Measurements from ENCODE around the gene TJP2.

TJP2 gene

DNA sequence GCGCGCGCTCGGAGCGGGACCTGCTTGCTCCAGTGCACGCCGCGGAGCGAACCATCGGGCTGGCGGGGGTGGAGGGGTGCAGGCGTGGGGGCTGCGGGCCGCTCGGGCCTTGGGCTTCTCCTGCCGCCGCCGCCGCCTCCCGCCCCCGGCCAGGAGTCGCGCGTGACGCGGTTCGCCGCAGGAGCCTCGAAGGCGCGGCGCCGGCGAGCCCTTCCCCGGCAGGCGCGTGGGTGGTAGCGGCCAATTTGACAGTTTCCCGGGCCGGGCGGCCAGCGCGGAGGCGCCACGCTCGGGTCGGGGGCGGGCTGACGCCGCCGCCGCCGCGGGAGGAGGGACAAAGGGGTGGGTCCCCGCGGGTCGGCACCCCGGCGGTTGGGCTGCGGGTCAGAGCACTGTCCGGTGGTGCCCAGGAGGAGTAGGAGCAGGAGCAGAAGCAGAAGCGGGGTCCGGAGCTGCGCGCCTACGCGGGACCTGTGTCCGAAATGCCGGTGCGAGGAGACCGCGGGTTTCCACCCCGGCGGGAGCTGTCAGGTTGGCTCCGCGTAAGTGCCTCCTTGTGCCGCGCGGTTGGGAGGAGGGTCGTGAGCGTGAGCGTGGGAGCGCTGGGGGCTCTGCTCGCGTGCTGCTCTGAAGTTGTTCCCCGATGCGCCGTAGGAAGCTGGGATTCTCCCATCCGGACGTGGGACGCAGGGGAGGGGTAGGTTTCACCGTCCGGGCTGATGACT lies at the start of gene TJP2:
TJP2 (plus strand) TSS at position 387 of the 725 bp plus-strand sequence; CDS start at position 483, 96 bp downstream.
- Mint-ChIP-seq H3K9me3 (no peaks in the 10 kb centered on the region), H3K4me3 (peak within 1 kb of the TSS; percentile 83), H3K36me3 (ENCODE audit: low read depth) (no peaks in the 10 kb centered on the region), H3K4me1 (ENCODE audit: low read depth) (peaks cover 44% of the 10 kb centered on the region), H3K27ac (peak within 1 kb of the TSS; percentile 57), H3K27me3 (peaks cover 43% of the 10 kb centered on the region)

DNA sequence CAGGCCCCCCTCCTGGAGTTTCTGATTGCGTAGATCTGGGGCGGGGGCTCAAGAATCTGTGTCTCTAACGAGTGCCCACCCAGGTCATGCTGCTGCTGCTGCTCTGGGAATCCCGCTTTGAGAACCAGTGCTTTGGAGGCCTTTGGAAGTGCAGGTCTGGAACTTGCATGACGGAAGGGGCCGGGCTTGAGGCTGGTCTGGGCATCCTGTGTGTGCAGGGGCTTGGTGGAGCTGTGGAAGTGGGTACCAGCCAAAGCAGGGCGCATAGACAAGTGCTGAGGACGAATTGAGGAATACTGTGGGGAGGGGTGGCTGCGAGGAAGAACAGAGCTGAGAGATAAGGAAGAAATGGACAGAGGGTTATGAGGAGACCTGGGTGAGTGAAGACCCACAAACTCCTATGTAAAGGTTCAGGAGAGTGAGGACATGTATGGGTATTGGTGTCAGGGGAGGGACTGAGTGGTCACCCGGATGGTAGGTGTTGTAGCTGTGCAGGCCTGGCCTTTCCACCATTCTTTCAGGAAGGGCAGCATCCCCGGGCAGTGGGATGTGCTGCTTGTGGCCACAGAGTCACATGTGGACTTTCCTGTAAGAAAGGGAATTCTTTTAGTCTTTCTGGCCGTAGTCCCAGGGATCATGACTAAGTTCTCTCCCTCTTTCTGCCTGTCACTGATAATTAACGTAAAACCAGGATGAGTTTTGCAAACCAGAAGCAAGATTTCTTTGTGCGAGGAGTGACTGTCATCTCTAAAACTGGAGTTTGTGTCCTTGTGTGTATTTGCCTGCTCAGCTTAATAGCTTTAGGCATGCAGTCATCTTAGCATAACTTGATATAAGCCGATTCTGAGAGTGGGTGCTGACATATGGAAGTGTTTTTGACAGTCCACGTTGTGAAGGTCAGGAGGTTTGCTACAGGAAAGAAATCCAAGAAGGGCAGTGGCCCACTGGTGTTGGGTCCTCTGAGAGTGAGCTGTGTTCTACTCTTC lies 43.3 kb upstream of the TJP2 start:
- H3K4me3 Mint-ChIP-seq: no peak overlapping the region
- no peaks in the 10 kb centered on the region for H3K27me3 Mint-ChIP-seq
- no peak overlapping the region for H3K27ac Mint-ChIP-seq
- no peaks in the 10 kb centered on the region for H3K4me1 Mint-ChIP-seq (ENCODE audit: low read depth)
- H3K9me3 Mint-ChIP-seq: no peaks in the 10 kb centered on the region
- no peaks in the 10 kb centered on the region for H3K36me3 Mint-ChIP-seq (ENCODE audit: low read depth)

DNA sequence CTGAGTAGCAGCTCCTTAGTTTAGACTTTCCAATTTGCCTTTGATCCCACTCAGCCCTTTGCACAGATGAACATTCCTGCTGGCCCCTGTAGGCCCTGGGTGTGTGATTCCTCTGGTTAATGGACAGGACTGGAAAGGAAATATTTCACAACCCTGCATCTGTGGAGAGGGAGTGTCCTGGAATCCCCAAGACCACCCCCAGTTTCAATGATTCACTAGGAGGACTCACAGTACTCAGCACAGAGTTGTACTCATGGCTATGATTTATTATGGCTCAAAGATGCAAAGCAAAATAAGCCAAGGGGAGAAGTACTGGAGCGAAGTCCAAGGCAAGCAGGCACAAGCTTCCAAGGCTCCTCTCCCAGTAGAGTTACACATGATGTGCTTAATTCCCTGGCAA lies 42.4 kb upstream of the TJP2 start:
- H3K4me1 Mint-ChIP-seq (ENCODE audit: low read depth): no peaks in the 10 kb centered on the region
- H3K27ac Mint-ChIP-seq: no peak overlapping the region
- H3K27me3 Mint-ChIP-seq: no peaks in the 10 kb centered on the region
- no peaks in the 10 kb centered on the region for H3K36me3 Mint-ChIP-seq (ENCODE audit: low read depth)
- H3K9me3 Mint-ChIP-seq: no peaks in the 10 kb centered on the region
- H3K4me3 Mint-ChIP-seq: no peak overlapping the region

DNA sequence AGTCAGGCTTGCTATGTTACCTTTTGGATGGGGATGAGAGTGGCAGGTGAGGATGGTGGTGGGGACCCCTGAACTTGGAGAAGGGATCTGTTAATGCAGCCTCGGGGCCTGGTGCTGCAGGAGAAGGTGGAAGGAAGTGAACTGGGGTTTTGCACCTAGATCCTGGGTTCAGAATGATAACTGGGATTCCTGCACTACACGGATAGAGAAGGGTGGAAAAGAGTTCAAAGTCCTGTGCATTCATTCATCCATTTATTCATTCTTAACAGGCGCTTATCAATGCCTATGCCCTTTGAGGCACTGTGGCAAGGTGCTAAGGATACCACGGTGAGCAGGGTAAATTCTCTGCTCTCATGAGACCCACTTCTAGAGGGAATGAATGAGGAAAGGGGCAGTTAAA lies 41.7 kb upstream of the TJP2 start:
- Mint-ChIP-seq H3K27me3 (no peaks in the 10 kb centered on the region), H3K9me3 (no peaks in the 10 kb centered on the region), H3K27ac (no peak overlapping the region), H3K4me1 (ENCODE audit: low read depth) (no peaks in the 10 kb centered on the region), H3K36me3 (ENCODE audit: low read depth) (no peaks in the 10 kb centered on the region), H3K4me3 (no peak overlapping the region)

DNA sequence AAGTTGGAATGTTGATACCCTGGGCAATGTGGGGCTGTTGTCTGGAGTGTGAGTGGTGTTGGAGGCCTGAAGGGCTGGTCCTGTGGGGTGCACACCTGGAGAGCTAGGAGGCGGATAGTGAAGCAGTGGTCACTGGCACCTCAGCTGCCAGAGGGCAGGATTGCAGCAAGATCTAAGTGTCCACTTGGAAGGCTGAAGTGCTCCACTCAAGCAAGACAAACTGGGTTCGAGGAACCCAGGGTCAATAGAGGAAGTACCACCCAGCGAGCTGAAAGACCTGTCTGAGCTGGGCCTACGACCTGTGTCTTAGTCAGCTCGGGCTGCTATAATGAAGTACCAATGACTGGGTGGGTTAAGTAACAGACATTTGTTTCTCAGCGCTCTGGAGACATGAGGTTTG lies 39.7 kb upstream of the TJP2 start:
- H3K4me1 Mint-ChIP-seq (ENCODE audit: low read depth): no peaks in the 10 kb centered on the region
- no peaks in the 10 kb centered on the region for H3K27me3 Mint-ChIP-seq
- no peaks in the 10 kb centered on the region for H3K9me3 Mint-ChIP-seq
- no peak overlapping the region for H3K27ac Mint-ChIP-seq
- H3K36me3 Mint-ChIP-seq (ENCODE audit: low read depth): no peaks in the 10 kb centered on the region
- no peak overlapping the region for H3K4me3 Mint-ChIP-seq

DNA sequence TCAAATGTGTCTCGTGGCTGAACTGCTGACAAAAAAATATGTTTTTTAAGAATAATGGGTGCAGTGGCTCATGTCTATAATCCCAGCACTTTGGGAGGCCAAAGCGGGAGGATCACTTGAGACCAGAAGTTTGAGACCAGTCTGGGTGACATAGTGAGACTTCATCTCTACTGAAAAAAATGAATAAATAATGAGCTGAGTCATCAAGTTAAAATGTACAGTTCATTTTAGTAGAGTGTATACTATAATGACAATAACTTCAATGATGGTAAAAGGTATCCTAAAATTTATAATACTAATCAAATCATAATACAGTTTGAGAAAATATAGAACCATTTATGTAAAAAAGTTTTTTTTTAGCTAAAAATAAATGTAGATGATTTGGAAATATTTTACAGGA lies 37.9 kb upstream of the TJP2 start:
- no peaks in the 10 kb centered on the region for H3K27me3 Mint-ChIP-seq
- H3K4me1 Mint-ChIP-seq (ENCODE audit: low read depth): no peaks in the 10 kb centered on the region
- H3K9me3 Mint-ChIP-seq: no peaks in the 10 kb centered on the region
- H3K4me3 Mint-ChIP-seq: no peak overlapping the region
- H3K36me3 Mint-ChIP-seq (ENCODE audit: low read depth): no peaks in the 10 kb centered on the region
- H3K27ac Mint-ChIP-seq: no peak overlapping the region

DNA sequence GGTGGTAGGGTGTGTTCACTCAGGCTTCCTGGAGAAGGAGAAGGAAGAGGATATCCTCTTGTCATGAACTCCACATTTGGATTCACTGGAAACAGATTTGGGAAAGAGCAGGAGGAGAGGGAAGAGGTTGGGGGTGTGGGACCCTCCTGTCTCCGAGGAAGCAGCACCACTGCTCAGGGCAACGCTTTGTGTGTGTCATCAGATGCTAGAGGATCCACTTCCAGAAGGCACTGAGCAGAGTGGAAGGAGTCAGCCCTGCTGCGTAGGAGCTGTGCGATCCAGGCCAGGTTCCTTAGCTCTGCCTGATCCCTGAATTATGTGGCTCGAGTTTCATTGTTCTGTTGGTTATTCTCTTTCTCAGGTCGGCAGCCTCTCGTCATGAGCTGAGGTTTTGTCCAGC lies 37.3 kb upstream of the TJP2 start:
- Mint-ChIP-seq H3K4me1 (ENCODE audit: low read depth) (no peaks in the 10 kb centered on the region), H3K4me3 (no peak overlapping the region), H3K9me3 (no peaks in the 10 kb centered on the region), H3K27ac (no peak overlapping the region), H3K27me3 (no peaks in the 10 kb centered on the region), H3K36me3 (ENCODE audit: low read depth) (no peaks in the 10 kb centered on the region)

DNA sequence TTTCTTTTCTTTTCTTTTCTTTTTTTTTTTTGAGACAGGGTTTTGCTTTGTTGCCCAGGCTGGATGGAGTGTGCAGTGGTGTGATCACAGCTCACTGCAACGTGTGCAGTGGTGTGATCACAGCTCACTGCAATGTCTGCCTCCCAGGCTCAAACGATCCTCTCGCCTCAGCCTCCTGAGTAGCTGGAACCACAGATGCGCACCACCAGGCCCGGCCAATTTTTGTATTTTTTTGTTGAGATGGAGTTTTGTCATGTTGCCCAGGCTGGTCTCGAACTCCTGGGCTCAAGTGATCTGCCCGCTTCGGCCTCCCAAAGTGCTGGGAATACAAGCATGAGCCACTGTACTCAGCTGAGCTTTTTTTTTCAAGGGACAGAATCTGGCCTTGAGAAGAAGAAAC lies 36.8 kb upstream of the TJP2 start:
- Mint-ChIP-seq H3K4me3 (no peak overlapping the region), H3K27ac (no peak overlapping the region), H3K9me3 (no peaks in the 10 kb centered on the region), H3K27me3 (no peaks in the 10 kb centered on the region), H3K4me1 (ENCODE audit: low read depth) (no peaks in the 10 kb centered on the region), H3K36me3 (ENCODE audit: low read depth) (no peaks in the 10 kb centered on the region)

DNA sequence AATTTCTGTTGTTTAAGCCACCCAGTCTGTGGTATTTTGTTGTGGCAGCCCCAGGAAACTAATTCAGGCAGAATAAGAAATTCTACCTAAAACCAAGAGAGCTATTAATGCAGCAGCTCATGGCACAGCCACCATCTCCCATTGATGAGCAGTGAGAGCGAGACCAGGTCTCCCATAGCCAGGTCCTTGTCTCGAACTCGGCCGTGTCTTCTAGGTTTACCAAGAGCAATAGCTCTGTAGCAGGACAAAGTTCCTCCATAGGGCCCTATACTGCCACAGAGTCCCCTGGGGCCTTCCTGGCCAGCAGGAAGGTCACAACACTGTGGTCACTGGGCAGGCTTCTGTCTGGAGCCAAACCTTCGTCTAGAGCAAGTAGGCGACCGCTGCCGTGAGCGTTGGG lies 34.5 kb upstream of the TJP2 start:
- Mint-ChIP-seq H3K4me3 (no peak overlapping the region), H3K27me3 (no peaks in the 10 kb centered on the region), H3K9me3 (no peaks in the 10 kb centered on the region), H3K27ac (no peak overlapping the region), H3K4me1 (ENCODE audit: low read depth) (no peaks in the 10 kb centered on the region), H3K36me3 (ENCODE audit: low read depth) (no peaks in the 10 kb centered on the region)

DNA sequence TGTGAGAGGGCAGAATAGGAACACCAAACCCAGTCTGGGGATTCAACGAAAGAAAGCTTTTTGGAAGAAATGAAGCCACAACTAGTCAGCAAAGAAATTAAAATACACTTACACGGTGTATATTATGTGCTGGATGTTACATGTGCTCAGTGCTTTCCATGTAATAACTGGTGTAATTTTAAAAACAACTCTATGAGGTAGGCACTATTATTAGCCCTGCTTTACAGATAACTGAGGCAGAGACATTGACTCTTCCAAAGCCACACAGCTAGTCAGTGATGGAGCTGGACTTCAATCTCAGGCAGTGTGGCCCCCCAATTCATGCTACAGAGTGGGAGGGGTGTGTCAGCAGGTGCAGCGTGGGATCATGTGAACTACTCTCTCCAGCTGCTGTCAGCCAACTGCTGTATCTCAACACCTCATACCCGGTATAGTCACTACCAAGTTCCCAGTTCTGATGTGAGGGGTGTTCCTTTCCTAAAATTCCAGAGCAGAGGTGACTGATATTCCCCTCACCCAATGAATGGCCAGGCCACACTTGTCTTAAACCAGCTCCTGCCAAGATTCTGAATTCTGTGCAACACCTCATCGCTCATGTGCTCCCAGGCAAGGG lies 33.8 kb upstream of the TJP2 start:
- no peaks in the 10 kb centered on the region for H3K9me3 Mint-ChIP-seq
- H3K27ac Mint-ChIP-seq: no peak overlapping the region
- H3K27me3 Mint-ChIP-seq: no peaks in the 10 kb centered on the region
- no peaks in the 10 kb centered on the region for H3K36me3 Mint-ChIP-seq (ENCODE audit: low read depth)
- no peaks in the 10 kb centered on the region for H3K4me1 Mint-ChIP-seq (ENCODE audit: low read depth)
- no peak overlapping the region for H3K4me3 Mint-ChIP-seq

DNA sequence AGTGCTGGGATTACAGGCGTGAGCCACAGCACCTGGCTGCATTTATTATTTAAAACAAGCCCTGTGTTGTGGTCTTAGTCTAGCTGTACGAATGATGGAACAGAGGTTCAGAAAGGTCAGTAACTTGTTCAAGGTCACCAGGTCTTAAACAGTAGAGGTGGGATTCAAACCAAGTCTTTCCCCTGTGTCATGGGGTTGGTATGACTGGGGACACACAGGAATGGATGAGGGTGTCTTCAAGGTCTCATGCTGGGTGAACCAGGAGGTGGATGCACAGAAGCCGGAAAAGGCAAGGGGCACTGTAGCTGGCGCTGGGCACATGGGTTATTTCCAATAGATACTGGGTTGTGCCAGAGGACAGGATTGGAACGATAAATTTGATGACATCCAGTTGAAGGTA lies 32.2 kb upstream of the TJP2 start:
- H3K4me3 Mint-ChIP-seq: no peak overlapping the region
- H3K27me3 Mint-ChIP-seq: no peaks in the 10 kb centered on the region
- no peaks in the 10 kb centered on the region for H3K4me1 Mint-ChIP-seq (ENCODE audit: low read depth)
- no peaks in the 10 kb centered on the region for H3K36me3 Mint-ChIP-seq (ENCODE audit: low read depth)
- H3K27ac Mint-ChIP-seq: peak overlapping the region; percentile 12
- H3K9me3 Mint-ChIP-seq: no peaks in the 10 kb centered on the region

DNA sequence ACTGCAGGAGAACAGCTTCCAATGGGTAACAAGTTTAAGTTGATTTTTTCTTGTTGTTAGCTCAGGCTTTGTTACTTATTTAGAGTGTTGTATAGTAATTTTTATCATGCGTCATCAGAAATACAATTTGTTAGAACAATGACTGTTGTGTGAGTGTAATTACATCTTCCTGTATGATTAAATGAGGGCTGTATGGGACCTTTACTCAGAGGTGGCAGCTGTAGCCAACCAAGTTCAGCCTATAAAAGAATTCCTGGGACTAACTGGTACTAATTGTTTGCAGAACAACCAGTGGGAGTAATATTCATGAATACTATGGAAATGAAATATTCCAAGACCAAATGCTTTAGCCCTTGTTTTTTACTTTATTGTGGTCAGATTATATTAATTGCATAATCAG lies 30.8 kb upstream of the TJP2 start:
- no peaks in the 10 kb centered on the region for H3K4me1 Mint-ChIP-seq (ENCODE audit: low read depth)
- no peaks in the 10 kb centered on the region for H3K27me3 Mint-ChIP-seq
- H3K9me3 Mint-ChIP-seq: no peaks in the 10 kb centered on the region
- no peak overlapping the region for H3K27ac Mint-ChIP-seq
- no peaks in the 10 kb centered on the region for H3K36me3 Mint-ChIP-seq (ENCODE audit: low read depth)
- H3K4me3 Mint-ChIP-seq: no peak overlapping the region

DNA sequence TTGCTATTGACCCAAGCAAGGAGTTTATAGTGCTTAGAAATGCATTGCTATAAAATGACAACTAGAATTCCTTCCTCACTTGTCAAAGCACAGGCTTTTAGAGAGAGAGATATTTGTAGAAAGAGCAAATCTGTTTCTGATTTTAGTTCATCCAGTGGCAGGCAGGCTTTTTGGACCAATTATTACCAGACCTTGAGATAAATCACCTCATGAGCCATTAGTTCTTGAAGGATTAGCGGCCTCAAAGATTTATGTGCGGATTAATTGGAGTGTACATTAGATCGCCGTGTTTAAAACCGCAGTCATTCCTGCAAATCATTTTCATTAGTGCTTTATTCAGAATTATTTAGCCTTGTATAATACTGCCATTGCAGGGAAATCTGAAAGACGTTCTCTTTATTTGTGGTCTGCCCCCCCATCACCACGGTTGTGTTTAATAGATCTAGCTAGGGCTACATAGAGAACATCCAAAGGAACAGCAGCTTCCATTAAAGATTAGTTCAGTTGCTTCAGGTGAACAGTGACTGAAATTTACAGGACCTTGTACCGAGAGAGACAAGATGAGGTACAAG lies 28.8 kb upstream of the TJP2 start:
- Mint-ChIP-seq H3K36me3 (ENCODE audit: low read depth) (no peaks in the 10 kb centered on the region), H3K27me3 (no peaks in the 10 kb centered on the region), H3K27ac (no peak overlapping the region), H3K9me3 (no peaks in the 10 kb centered on the region), H3K4me1 (ENCODE audit: low read depth) (no peaks in the 10 kb centered on the region), H3K4me3 (no peak overlapping the region)

DNA sequence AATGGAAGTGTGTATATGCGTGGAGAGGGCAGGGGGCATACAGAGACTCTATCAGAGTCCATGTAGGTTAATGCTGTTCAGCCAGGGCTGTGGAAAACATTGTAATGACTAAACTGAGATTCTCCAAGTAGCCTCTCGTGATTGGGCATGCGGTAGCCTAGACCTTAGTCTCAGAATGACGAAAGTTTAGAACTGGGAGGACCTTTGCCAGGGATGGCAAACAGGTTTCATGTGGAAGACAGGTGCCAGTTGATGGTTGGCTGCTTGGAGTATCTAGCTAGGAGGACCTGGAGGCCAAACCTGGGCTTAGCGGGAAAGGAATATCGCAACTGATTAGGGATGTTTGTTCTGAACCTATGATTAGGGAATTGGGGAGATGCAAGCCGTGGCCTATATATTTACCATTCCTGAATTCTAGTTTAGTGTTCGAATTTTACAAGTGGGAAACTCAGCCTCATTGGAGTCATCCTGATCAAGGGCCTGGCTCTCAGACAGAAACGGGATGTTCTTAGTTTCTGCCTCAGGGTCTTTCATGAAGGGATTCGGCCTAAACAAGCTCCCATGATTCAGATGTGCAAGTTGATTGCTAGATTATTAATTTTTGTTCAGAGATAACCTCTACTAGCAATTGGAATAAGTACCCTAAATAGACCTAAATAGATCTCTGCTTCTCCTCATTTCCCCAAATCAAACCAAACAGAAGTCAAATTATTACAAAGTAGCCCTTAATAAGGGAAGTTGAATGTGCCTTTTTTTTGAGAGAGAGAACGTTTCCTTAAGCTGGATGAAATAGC lies 26.8 kb upstream of the TJP2 start:
- H3K9me3 Mint-ChIP-seq: no peaks in the 10 kb centered on the region
- no peak overlapping the region for H3K4me3 Mint-ChIP-seq
- no peaks in the 10 kb centered on the region for H3K27me3 Mint-ChIP-seq
- no peaks in the 10 kb centered on the region for H3K36me3 Mint-ChIP-seq (ENCODE audit: low read depth)
- H3K4me1 Mint-ChIP-seq (ENCODE audit: low read depth): no peaks in the 10 kb centered on the region
- no peak overlapping the region for H3K27ac Mint-ChIP-seq

Measured in stimulated activated naive CD8-positive, alpha-beta T cell treated with anti-CD3 and anti-CD28 coated beads, Interleukin-15, Interleukin-2, amounts not matched to agents 100 ng/mL and 50 ng/mL, for 24 hours (primary cell).